ENCODE data around the gene SCD5. TPM values are rescaled to one million over a fixed set of nuclear protein-coding genes. Genes with fewer than 3 reads are reported as not detected.

SCD5 gene
- polyA plus RNA-seq, 12 donors = 3.3 to 20.5 (median 13.0) TPM; not detected in 1

- no peak for DNase-seq
These were observed 197.2 kb downstream of the SCD5 start for GRCh38 chr4:82601242-82602015.

GRCh38 chr4:82599336-82599735 lies 199.3 kb downstream of the SCD5 start:
- no peak for DNase-seq

- DNase-seq = no peak
These were observed 204.1 kb downstream of the SCD5 start for GRCh38 chr4:82594456-82594855.

GRCh38 chr4:82593411-82593810 lies 205.2 kb downstream of the SCD5 start:
- DNase-seq = no peak

GRCh38 chr4:82592639-82593038 lies 206.0 kb downstream of the SCD5 start:
- no peak for DNase-seq

GRCh38 chr4:82591592-82591991 lies 207.0 kb downstream of the SCD5 start:
- no peak for DNase-seq

- no peak for DNase-seq
These were observed 208.8 kb downstream of the SCD5 start for GRCh38 chr4:82589756-82590155.

- DNase-seq = no peak
These were observed 209.8 kb downstream of the SCD5 start for GRCh38 chr4:82588771-82589270.

GRCh38 chr4:82587826-82588540 lies 210.6 kb downstream of the SCD5 start:
- no peak for DNase-seq

GRCh38 chr4:82585690-82586435 lies 212.7 kb downstream of the SCD5 start:
- no peak for DNase-seq

GRCh38 chr4:82584931-82585330 lies 213.7 kb downstream of the SCD5 start:
- DNase-seq = no peak

GRCh38 chr4:82583897-82584587 lies 214.6 kb downstream of the SCD5 start:
- DNase-seq = no peak

- DNase-seq = no peak
These were observed 218.7 kb downstream of the SCD5 start for GRCh38 chr4:82579932-82580331.

Other genes starting within 250 kb of the SCD5 start
- gene TMEM150C, start 236.8 kb downstream of the SCD5 start, polyA plus RNA-seq (ENCODE audit: insufficient read length in 12 of 12) = 1 to 10 TPM in 10 of 12 donors, not detected in 2; 2.6 to 8.2 (median 4.0) TPM
- 100 to 1,000 TPM in 11 of 12 donors, not detected in 1; 159 to 361 (median 210) TPM for gene SEC31A, start 92.4 kb upstream of the SCD5 start, polyA plus RNA-seq (ENCODE audit: insufficient read length in 12 of 12)
- 10 to 100 TPM in 4 of 12 donors, 1 to 10 TPM in 7, not detected in 1; 6.4 to 10.5 (median 8.8) TPM for gene THAP9, start 101.9 kb upstream of the SCD5 start, polyA plus RNA-seq (ENCODE audit: insufficient read length in 12 of 12)
- gene LIN54, start 212.0 kb upstream of the SCD5 start, polyA plus RNA-seq (ENCODE audit: insufficient read length in 12 of 12) = 10 to 100 TPM in 7 of 12 donors, 1 to 10 TPM in 4, not detected in 1; 7.2 to 13.0 (median 10.6) TPM
- gene COPS4, start 236.4 kb upstream of the SCD5 start, polyA plus RNA-seq (ENCODE audit: insufficient read length in 12 of 12) = 10 to 100 TPM in 11 of 12 donors, not detected in 1; 43.7 to 81.0 (median 67.4) TPM

Data from muscle of arm (tissue), 12 donors.